Smooth muscle cell (in vitro differentiated cells): ENCODE measurements around the gene MAP3K7CL. TPM values are rescaled to one million over a fixed set of nuclear protein-coding genes. Genes with fewer than 3 reads are reported as not detected.

Experiments used
- DNase-seq: peaks from one replicate; lab custom pipeline; 2025; ENCODE audit not compliant: unreplicated experiment; lab: John Stamatoyannopoulos, UW
- H2AFZ ChIP-seq: fragments of 200-600 bp; sonication (generic); 2 replicates; pipeline ENCODE4 v1.6.0; 2016; ENCODE audit warnings: antibody characterized with exemption, low read depth, mild to moderate bottlenecking
- H3F3A ChIP-seq: fragments of 200-600 bp; sonication (generic); 2 replicates; pipeline ENCODE4 v1.6.0; 2017; ENCODE audit warnings: antibody characterized with exemption, low read depth
- H3K27ac ChIP-seq: fragments of 200-600 bp; sonication (generic); 2 replicates; pipeline ENCODE4 v1.5.1; 2016; ENCODE audit warnings: low read depth, mild to moderate bottlenecking
- H3K27me3 ChIP-seq: fragments of 200-600 bp; sonication (generic); 2 replicates; pipeline ENCODE4 v1.6.1; 2016; ENCODE audit warnings: low read depth, mild to moderate bottlenecking
- H3K36me3 ChIP-seq: fragments of 200-600 bp; sonication (generic); 2 replicates; pipeline ENCODE4 v1.5.1; 2016; ENCODE audit warnings: low read depth
- H3K4me1 ChIP-seq: fragments of 200-600 bp; sonication (generic); 2 replicates; pipeline ENCODE4 v1.5.1; 2016; ENCODE audit warnings: low read depth
- H3K4me2 ChIP-seq: fragments of 200-600 bp; sonication (generic); 2 replicates; pipeline ENCODE4 v1.6.0; 2016; ENCODE audit warnings: mild to moderate bottlenecking
- H3K4me3 ChIP-seq: fragments of 200-600 bp; sonication (generic); 2 replicates; pipeline ENCODE4 v1.5.1; 2016; ENCODE audit warnings: mild to moderate bottlenecking
- H3K79me2 ChIP-seq: fragments of 200-600 bp; sonication (generic); 2 replicates; pipeline ENCODE4 v1.6.0; 2016; ENCODE audit warnings: low read depth, mild to moderate bottlenecking
- H3K9ac ChIP-seq: fragments of 200-600 bp; sonication (generic); 2 replicates; pipeline ENCODE4 v1.6.0; 2016; ENCODE audit warnings: low read depth
- H3K9me3 ChIP-seq: fragments of 200-600 bp; sonication (generic); replicated peaks from 2 replicates; pipeline ENCODE4 v1.5.1; 2016; ENCODE audit warnings: low read depth
- H4K20me1 ChIP-seq: fragments of 200-600 bp; sonication (generic); 2 replicates; pipeline ENCODE4 v1.6.0; 2016; ENCODE audit warnings: low read depth
- CTCF ChIP-seq: fragments of 200-600 bp; sonication (generic); IDR thresholded peaks from 2 replicates; pipeline ENCODE4 v1.5.1; 2017; ENCODE audit warnings: borderline replicate concordance, mild to moderate bottlenecking, antibody characterized with exemption; ENCODE audit not compliant: insufficient read depth, poor library complexity, severe bottlenecking
- WGBS: methylation state at CpG from one replicate; pipeline ENCODE4 v1.1.7; 2016; ENCODE audit warnings: low lambda C conversion rate; 5-methylcytosine and 5-hydroxymethylcytosine counted together
- polyA plus RNA-seq: library from polyadenylated mRNA; unstranded; fragments of >200 nt; fragmentation: Nextera tagmentation; extraction: Ambion mirVana; gene quantifications from 2 replicates; pipeline ENCODE4 v1.2.1, GENCODE V29; 2016
- total RNA-seq: library from RNA; depleted of rRNA; stranded (reverse); fragments of >200 nt; gene quantifications from 2 replicates; pipeline ENCODE4 v1.2.3, GENCODE V29; 2014

The MAP3K7CL gene
- total and polyA plus RNA-seq, 2 experiments from 2014 or later, result 1.3 to 3.7 TPM

GRCh38 chr21:29175408-29176134 is 45.1 kb downstream of the MAP3K7CL start:
- peak overlapping the region; percentile 47 for H3K27ac ChIP-seq
- no peak for TF ChIP-seq CTCF
- DNase-seq, result no peak
- H3K9ac ChIP-seq, result no peak overlapping the region
- no peak overlapping the region for H3K4me3 ChIP-seq
- H4K20me1 ChIP-seq, result no peaks in the 10 kb centered on the region
- no peaks in the 10 kb centered on the region for H3K36me3 ChIP-seq
- H3K4me1 ChIP-seq, result no peaks in the 10 kb centered on the region
- H3K9me3 ChIP-seq, result no peaks in the 10 kb centered on the region
- 91% methylated on average over 3 of the region's 3 CpGs for WGBS
- H3F3A ChIP-seq, result peaks cover 4% of the 10 kb centered on the region
- H3K27me3 ChIP-seq, result no peaks in the 10 kb centered on the region
- H3K4me2 ChIP-seq, result peak overlapping the region; percentile 12
- peak overlapping the region; percentile 46 for H2AFZ ChIP-seq
- H3K79me2 ChIP-seq, result no peaks in the 10 kb centered on the region

- no peak overlapping the region for H3K9ac ChIP-seq
- H3F3A ChIP-seq, result peaks cover 8% of the 10 kb centered on the region
- 75% methylated on average over 2 of the region's 2 CpGs for WGBS
- no peaks in the 10 kb centered on the region for H4K20me1 ChIP-seq
- H3K4me2 ChIP-seq, result no peak overlapping the region
- no peak overlapping the region for H3K4me3 ChIP-seq
- no peaks in the 10 kb centered on the region for H3K9me3 ChIP-seq
- no peak for DNase-seq
- no peak overlapping the region for H2AFZ ChIP-seq
- H3K27me3 ChIP-seq, result no peaks in the 10 kb centered on the region
- no peaks in the 10 kb centered on the region for H3K4me1 ChIP-seq
- H3K27ac ChIP-seq, result no peak overlapping the region
- H3K36me3 ChIP-seq, result no peaks in the 10 kb centered on the region
- TF ChIP-seq CTCF, result no peak
- no peaks in the 10 kb centered on the region for H3K79me2 ChIP-seq
Observed at GRCh38 chr21:29176471-29177120, 46.2 kb downstream of the MAP3K7CL start.

- TF ChIP-seq CTCF, result no peak
- H3K4me3 ChIP-seq, result no peak overlapping the region
- WGBS, result 95% methylated on average over 1 of the region's 1 CpG
Observed at GRCh38 chr21:29177800-29178199, 47.4 kb downstream of the MAP3K7CL start.

More at GRCh38 chr21:29177800-29178199, 47.4 kb downstream of the MAP3K7CL start:
- Histone ChIP-seq H3K27me3 (no peaks in the 10 kb centered on the region), H3F3A (peaks cover 8% of the 10 kb centered on the region), H3K79me2 (no peaks in the 10 kb centered on the region), H3K4me1 (no peaks in the 10 kb centered on the region), H3K9ac (no peak overlapping the region), H3K4me2 (no peak overlapping the region), H3K27ac (no peak overlapping the region), H3K36me3 (no peaks in the 10 kb centered on the region), H3K9me3 (no peaks in the 10 kb centered on the region), H2AFZ (no peak overlapping the region), H4K20me1 (no peaks in the 10 kb centered on the region)
- no peak for DNase-seq
